GM12801 (cell line): ENCODE measurements around the gene PLK5.

Experiments
- TF ChIP-seq, protein P1 (sequence below): IDR thresholded peaks from one replicate; pipeline ENCODE4 v1.5.1; 2011; ENCODE audit warnings: control low read depth; ENCODE audit not compliant: insufficient read length; ENCODE audit errors: extremely low read depth

The PLK5 gene

DNA sequence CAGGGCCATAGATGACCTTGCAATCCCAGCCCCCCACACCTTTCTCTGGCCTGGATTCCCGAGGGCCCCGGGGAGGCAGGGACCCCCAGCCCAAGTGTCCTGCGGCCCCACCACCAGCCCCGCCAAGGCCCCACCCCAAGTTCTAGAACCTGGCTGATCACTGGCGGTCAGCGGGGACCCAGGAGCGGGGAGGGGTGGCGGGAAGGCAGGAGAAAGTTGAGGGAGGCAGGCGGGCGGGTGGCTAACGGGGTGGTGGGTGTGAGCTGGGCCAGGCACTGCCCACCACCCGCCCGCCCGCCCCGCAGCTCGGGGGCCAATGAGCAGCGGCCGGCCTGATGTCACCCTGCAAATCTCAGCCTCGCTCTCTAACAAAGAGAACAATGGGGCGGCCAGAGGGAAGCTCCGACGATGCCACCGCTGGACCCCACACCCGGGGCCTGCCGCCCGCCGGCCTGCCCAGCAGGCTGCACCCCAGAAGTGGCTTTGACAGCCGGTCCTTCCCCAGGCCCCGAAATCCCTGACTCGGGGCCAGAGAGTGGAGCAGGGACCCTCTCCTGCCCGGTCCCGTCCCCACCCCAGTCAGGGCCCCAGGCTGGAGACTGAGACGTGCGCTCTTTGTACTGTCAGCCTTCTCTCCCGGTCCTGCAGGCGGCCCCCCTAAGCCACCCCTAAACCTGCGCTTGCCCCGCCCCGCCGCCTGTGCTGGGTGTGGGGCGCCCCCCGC is 42.7 kb downstream of the PLK5 start:
- TF ChIP-seq, protein P1, sequence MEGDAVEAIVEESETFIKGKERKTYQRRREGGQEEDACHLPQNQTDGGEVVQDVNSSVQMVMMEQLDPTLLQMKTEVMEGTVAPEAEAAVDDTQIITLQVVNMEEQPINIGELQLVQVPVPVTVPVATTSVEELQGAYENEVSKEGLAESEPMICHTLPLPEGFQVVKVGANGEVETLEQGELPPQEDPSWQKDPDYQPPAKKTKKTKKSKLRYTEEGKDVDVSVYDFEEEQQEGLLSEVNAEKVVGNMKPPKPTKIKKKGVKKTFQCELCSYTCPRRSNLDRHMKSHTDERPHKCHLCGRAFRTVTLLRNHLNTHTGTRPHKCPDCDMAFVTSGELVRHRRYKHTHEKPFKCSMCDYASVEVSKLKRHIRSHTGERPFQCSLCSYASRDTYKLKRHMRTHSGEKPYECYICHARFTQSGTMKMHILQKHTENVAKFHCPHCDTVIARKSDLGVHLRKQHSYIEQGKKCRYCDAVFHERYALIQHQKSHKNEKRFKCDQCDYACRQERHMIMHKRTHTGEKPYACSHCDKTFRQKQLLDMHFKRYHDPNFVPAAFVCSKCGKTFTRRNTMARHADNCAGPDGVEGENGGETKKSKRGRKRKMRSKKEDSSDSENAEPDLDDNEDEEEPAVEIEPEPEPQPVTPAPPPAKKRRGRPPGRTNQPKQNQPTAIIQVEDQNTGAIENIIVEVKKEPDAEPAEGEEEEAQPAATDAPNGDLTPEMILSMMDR, result no peak

DNA sequence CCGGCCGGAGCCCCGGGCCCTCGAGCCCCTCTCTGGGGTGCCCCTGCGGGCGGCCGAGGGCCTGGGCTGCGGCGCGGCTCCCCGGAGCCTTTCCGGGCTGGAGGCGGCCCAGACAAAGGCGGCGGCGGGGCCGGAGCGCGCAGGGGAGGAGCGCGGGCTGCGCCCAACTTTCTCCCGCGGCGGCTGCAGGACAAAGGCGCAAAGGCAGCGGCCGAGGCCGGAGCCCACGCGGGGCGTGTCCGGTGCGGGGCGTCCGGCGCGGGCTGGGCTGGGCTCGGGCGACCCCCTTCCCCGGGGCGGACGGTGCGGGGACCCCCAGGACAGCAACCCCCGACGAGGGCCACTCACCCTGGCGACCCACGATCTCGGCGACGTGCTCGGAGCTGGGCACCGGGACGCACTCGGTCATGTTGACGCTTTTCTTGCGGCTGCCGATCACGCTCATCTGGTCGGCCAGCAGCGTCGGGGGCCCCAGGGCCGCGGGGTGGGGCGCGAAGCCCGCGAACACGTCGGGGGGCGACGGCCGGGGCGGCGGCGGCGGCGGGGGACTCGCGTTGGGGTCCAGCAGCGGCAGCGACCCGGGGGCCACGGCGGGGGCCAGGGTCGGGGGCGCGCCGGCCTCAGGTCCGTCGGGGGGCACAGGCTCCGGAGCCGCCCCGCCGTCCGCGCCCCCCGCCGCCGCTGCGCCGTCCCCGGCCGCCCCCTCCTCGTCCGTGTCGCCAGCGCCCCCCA is 43.4 kb downstream of the PLK5 start:
- TF ChIP-seq, protein P1, result no peak

DNA sequence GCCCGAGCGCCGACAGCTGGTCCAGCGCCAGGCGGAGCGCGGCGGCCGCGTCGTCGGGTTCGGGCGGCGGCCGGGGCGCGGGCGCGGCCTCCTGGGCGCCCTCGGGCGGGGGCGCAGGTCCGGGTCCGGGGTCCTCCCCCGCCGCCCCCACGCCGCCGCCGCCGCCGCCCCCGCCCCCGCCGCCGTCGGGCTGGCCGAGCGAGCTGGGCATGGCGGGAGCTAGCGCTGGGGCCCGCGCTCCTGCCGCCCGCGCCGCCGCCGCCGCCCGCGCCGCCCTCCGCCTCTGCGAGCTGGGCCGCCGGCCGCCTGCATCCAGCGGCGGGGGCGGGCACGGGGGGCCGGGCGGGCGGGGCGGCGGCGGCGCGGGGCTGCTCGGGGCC is 44.0 kb downstream of the PLK5 start:
- TF ChIP-seq, protein P1, result no peak

DNA sequence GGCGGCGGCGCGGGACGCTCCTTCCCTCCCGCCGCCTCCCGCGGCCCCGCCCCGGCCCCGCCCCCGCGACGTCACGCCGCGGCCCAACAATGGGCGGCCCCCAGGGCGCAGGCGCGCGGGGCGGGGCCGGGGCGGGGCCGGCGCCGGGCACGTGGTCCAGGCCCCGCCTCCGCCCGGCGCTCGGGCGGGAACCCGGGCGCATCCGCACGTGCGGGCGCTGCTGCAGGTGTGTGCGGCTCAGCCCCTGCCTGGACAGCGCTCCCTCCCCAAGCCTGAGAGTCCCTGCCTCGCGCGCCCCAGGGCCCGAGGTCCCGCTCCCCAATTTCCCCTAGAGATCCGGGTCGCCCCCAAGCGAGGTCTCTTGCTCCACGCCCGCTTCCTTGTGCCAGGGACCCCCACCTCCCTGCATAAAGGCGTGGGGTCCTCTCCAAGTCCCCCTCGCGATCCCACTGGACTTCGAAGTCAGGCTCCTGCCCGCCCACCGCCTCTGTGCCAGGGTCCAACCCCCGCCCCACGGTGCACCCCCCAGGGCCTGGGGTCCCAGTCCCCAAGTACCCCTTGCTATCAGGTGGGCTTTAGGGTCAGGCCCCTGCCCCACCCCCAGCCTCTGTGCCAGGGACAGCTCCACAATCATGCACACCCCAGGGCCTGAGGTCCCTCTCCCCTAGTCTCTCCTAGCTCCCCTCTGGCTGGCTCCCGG is 44.6 kb downstream of the PLK5 start, which contains the start of gene MEX3D:
Gene MEX3D (minus strand): TSS at position 6 of the 700 bp plus-strand sequence. CDS start 267 bp downstream, outside the sequence.
- TF ChIP-seq, protein P1, result no peak

DNA sequence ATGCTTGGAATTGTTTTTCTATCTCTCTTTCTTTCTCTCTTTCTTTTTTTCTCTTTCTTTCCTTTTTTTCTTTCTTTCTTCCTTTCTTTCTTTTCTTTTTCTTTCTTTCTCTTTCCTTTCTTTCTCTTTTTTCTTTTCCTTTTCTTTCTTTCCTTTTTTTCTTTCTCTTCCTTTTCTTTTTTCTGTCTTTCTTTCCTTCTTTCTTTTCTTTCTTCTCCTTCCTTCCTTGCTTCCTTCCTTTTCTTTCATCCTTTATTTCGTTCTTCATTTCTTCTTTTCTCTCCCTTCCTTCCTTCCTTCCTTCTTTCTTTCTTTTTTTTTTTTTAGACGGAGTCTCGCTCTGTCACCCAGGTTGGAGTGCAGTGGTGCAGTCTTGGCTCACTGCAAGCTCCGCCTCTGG is 46.1 kb downstream of the PLK5 start:
- TF ChIP-seq, protein P1, result no peak

DNA sequence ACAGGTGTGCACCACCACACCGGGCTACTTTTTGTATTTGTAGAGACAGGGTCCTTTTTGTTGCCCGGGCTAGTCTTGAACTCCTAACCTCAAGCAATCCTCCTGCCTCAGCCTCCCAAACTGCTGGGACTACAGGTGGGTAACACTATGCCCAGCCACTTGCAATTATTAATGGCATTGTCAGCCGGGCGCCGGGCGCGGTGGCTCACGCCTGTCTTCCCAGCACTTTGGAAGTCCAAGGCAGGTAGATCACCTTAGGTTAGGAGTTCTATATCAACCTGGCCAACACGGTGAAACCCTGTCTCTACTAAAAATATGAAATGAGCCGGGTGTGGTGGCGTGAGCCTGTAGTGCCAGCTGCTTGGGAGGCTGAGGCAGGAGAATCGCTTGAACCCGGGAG is 47.0 kb downstream of the PLK5 start:
- TF ChIP-seq, protein P1, result no peak

DNA sequence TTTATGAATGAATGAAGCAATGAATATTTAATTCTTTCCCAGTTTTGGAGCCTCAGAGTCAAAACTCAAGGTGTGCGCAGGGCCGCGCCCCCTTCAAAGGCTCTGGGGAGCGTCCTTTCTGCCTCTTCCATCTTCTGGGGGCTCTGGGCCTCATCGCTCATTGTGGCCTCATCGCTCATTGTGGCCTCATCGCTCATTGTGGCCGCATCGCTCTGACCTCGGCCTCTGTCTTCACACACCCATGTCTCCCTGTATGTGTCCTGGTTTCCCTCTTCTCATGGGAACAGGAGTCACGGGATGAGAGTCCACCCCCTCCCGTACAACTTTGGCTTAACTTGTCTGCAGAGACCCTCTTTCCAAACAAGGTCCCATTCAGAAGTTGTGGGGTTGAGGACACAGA is 47.5 kb downstream of the PLK5 start:
- TF ChIP-seq, protein P1, result no peak
